ENCODE data around the gene RYR2. TPM values are rescaled to one million over a fixed set of nuclear protein-coding genes. Genes with fewer than 3 reads are reported as not detected.

Gene RYR2
- total and polyA plus RNA-seq, 2 of the 8 experiments (the other 6 are each of a cell fraction or from before 2014, with no cell fraction given) = 1.3 to 4.4 TPM

DNA sequence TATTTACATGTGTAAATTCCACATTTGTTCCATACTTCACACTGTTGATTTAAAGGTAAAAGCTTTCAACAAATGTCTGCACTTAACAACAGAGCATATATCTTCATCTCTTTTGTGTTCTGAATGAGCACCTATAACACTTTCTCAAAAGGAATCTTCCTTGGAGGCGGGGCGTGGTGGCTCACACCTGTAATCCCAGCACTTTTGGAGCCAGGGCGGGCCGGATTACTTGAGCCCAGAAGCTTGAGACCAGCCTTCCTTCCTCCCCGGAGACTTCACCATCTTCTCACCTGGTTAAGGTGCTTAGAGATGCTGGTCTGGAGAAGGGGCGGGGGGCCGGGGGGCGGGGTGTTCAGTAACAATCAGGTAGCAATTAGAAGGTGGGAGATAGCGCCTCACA lies 16.5 kb downstream of the RYR2 start:
- no peak overlapping the region for H3K4me3 ChIP-seq (ENCODE audit: extremely low read depth in 1 of 4, insufficient read depth in 2 of 4, low read depth in 3 of 4, low read length in 4 of 4)
- TF ChIP-seq POLR2AphosphoS5 (IDR thresholded peaks at IDR 0.05; ENCODE audit: low read depth, low read length) (no peak), EZH2 (IDR thresholded peaks at IDR 0.05; ENCODE audit: low read depth, low read length, severe bottlenecking) (no peak), SUZ12 (IDR thresholded peaks at IDR 0.05; ENCODE audit: low read length) (no peak), SP1 (IDR thresholded peaks at IDR 0.05; ENCODE audit: low read depth, low read length) (no peak), CEBPB (IDR thresholded peaks at IDR 0.05; ENCODE audit: low read depth, low read length) (no peak), YY1 (IDR thresholded peaks at IDR 0.05; ENCODE audit: low read depth, low read length) (no peak), JUND (IDR thresholded peaks at IDR 0.05; ENCODE audit: low read length) (no peak)
- TF ChIP-seq, protein P1, sequence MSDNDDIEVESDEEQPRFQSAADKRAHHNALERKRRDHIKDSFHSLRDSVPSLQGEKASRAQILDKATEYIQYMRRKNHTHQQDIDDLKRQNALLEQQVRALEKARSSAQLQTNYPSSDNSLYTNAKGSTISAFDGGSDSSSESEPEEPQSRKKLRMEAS (IDR thresholded peaks at IDR 0.05) = no peak
- TF ChIP-seq, protein P2, sequence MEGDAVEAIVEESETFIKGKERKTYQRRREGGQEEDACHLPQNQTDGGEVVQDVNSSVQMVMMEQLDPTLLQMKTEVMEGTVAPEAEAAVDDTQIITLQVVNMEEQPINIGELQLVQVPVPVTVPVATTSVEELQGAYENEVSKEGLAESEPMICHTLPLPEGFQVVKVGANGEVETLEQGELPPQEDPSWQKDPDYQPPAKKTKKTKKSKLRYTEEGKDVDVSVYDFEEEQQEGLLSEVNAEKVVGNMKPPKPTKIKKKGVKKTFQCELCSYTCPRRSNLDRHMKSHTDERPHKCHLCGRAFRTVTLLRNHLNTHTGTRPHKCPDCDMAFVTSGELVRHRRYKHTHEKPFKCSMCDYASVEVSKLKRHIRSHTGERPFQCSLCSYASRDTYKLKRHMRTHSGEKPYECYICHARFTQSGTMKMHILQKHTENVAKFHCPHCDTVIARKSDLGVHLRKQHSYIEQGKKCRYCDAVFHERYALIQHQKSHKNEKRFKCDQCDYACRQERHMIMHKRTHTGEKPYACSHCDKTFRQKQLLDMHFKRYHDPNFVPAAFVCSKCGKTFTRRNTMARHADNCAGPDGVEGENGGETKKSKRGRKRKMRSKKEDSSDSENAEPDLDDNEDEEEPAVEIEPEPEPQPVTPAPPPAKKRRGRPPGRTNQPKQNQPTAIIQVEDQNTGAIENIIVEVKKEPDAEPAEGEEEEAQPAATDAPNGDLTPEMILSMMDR (IDR thresholded peaks at IDR 0.05; ENCODE audit: control extremely low read depth in 1 of 3, insufficient read depth in 1 of 3, low read depth in 1 of 3, low read length in 3 of 3) = no peak

More for the DNA sequence above, 16.5 kb downstream of the RYR2 start:
- Histone ChIP-seq H3K14ac (ENCODE audit: insufficient read length) (no peak overlapping the region), H3K23me2 (ENCODE audit: low read depth, low read length) (peaks cover 2% of the 10 kb centered on the region; the same call in 1 of the 2 replicates), H3K4me1 (replicated peaks in 1 of 4; ENCODE audit: control insufficient read depth in 3 of 4, insufficient read depth in 4 of 4, low read length in 3 of 4) (peaks cover 0 to 12% (median 3%) of the 10 kb centered on the region in 4 experiments; a peak in 3 of 7 replicates), H3K79me2 (ENCODE audit: control insufficient read depth in 1 of 2, insufficient read depth in 2 of 2, low read length in 2 of 2) (peaks cover 0 to 12% of the 10 kb centered on the region in 2 experiments; a peak in 2 of 4 replicates), H4K5ac (ENCODE audit: insufficient read length, low read depth, low read length) (no peak overlapping the region), H4K91ac (replicated peaks; ENCODE audit: insufficient read length, low read length) (no peak overlapping the region), H2BK20ac (ENCODE audit: low read length) (no peak overlapping the region), H2BK12ac (ENCODE audit: low read depth, low read length) (no peak overlapping the region), H3K27ac (ENCODE audit: low read depth, low read length) (no peak overlapping the region), H3K27me3 (replicated peaks in 1 of 4; ENCODE audit: control insufficient read depth in 3 of 4, extremely low read depth in 1 of 4, insufficient read depth in 3 of 4, low read length in 3 of 4) (no peaks in the 10 kb centered on the region), H3K4me2 (ENCODE audit: insufficient read depth in 1 of 2, low read depth in 2 of 2, low read length in 2 of 2) (no peak overlapping the region), H3K9ac (replicated peaks in 1 of 4; ENCODE audit: extremely low read depth in 1 of 4, low read depth in 3 of 4, low read length in 3 of 4) (no peak overlapping the region), H3K23ac (ENCODE audit: insufficient read length) (no peak overlapping the region), H4K20me1 (replicated peaks in 1 of 2; ENCODE audit: control insufficient read depth in 1 of 2, insufficient read depth in 2 of 2, low read length in 2 of 2) (peaks cover 0 to 2% of the 10 kb centered on the region in 2 experiments), H2AK5ac (ENCODE audit: low read depth, low read length) (no peak overlapping the region), H3K18ac (ENCODE audit: extremely low read depth, low read length) (no peak overlapping the region), H2BK120ac (replicated peaks; ENCODE audit: low read depth, low read length) (no peak overlapping the region), H2BK5ac (ENCODE audit: low read depth, low read length) (no peak overlapping the region), H4K8ac (ENCODE audit: extremely low read depth, insufficient read depth, low read length) (no peak overlapping the region), H3K56ac (replicated peaks; ENCODE audit: insufficient read length, low read depth, low read length) (no peak overlapping the region), H2BK15ac (ENCODE audit: low read length) (no peak overlapping the region), H2AFZ (ENCODE audit: low read length) (no peak overlapping the region), H3K4ac (replicated peaks; ENCODE audit: insufficient read length, low read depth, low read length) (no peak overlapping the region), H3K9me3 (ENCODE audit: insufficient read depth in 2 of 2, low read depth in 1 of 2, low read length in 1 of 2) (no peaks in the 10 kb centered on the region), H3K79me1 (ENCODE audit: low read depth, low read length) (no peaks in the 10 kb centered on the region; the same call in 1 of the 2 replicates), H3K36me3 (ENCODE audit: control insufficient read depth in 2 of 4, insufficient read depth in 4 of 4, low read length in 3 of 4) (no peaks in the 10 kb centered on the region)
- CTCF ChIA-PET (ENCODE audit: partially characterized antibody) = interaction anchor here (1.0 to 1.3 kb wide), 4 partner anchors 15 to 65 kb away, joined by 3 to 5 read pairs (median 4); partner anchors contain the start of gene RYR2
- DNase-seq (ENCODE audit: low read depth in 1 of 2, low spot score in 2 of 2) (no peak), FAIRE-seq (no peak)
- POLR2A ChIA-PET (ENCODE audit: partially characterized antibody) = no interaction called here
- WGBS, 2 experiments (ENCODE audit: extremely low coverage in 1 of 2, insufficient coverage in 1 of 2, insufficient read length in 1 of 2, insufficient replicate concordance in 2 of 2, low coverage in 1 of 2, low lambda C conversion rate in 2 of 2, missing lambda C conversion rate in 1 of 2) = 81% methylated on average over 9 of the region's 9 CpGs; no CpG with 5 or more reads in 1 of the 2 experiments
